Measurements from ENCODE around the gene MAFG. TPM values are rescaled to one million over a fixed set of nuclear protein-coding genes. Genes with fewer than 3 reads are reported as not detected.

MAFG gene
- total and polyA plus RNA-seq, 2 of the 13 experiments (the other 11 are each of a cell fraction or from before 2014, with no cell fraction given), result 14.5 to 20.0 TPM

GRCh38 chr17:81926451-81927151, 934 bp downstream of the MAFG start (continued):
- TF ChIP-seq ZNF253 (CRISPR knock-in tag; IDR thresholded peaks at IDR 0.05; ENCODE audit: borderline replicate concordance), result no peak
- no peak for TF ChIP-seq CERS6 (CRISPR knock-in tag; IDR thresholded peaks at IDR 0.05)
- TF ChIP-seq ZNF740 (CRISPR knock-in tag; IDR thresholded peaks at IDR 0.05), result 0 out of 2 replicates have a peak, but pooled peaks have one; percentile 27
- TF ChIP-seq ZBTB1 (CRISPR knock-in tag; IDR thresholded peaks at IDR 0.05; ENCODE audit: borderline replicate concordance), result no peak
- peak; percentile 85 for TF ChIP-seq BHLHE40 (IDR thresholded peaks at IDR 0.05; ENCODE audit: low read length)
- TF ChIP-seq ZNF562 (CRISPR knock-in tag; IDR thresholded peaks at IDR 0.05; ENCODE audit: borderline replicate concordance), result no peak
- no peak for TF ChIP-seq SSRP1 (CRISPR knock-in tag; IDR thresholded peaks at IDR 0.05)
- TF ChIP-seq, protein P1, sequence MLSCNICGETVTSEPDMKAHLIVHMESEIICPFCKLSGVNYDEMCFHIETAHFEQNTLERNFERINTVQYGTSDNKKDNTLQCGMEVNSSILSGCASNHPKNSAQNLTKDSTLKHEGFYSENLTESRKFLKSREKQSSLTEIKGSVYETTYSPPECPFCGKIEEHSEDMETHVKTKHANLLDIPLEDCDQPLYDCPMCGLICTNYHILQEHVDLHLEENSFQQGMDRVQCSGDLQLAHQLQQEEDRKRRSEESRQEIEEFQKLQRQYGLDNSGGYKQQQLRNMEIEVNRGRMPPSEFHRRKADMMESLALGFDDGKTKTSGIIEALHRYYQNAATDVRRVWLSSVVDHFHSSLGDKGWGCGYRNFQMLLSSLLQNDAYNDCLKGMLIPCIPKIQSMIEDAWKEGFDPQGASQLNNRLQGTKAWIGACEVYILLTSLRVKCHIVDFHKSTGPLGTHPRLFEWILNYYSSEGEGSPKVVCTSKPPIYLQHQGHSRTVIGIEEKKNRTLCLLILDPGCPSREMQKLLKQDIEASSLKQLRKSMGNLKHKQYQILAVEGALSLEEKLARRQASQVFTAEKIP (CRISPR knock-in tag; IDR thresholded peaks at IDR 0.05; ENCODE audit: borderline replicate concordance), result no peak
- TF ChIP-seq EEA1 (CRISPR knock-in tag; IDR thresholded peaks at IDR 0.05; ENCODE audit: borderline replicate concordance), result 0 out of 2 replicates have a peak, but pooled peaks have one; percentile 37
- TF ChIP-seq, protein P2, sequence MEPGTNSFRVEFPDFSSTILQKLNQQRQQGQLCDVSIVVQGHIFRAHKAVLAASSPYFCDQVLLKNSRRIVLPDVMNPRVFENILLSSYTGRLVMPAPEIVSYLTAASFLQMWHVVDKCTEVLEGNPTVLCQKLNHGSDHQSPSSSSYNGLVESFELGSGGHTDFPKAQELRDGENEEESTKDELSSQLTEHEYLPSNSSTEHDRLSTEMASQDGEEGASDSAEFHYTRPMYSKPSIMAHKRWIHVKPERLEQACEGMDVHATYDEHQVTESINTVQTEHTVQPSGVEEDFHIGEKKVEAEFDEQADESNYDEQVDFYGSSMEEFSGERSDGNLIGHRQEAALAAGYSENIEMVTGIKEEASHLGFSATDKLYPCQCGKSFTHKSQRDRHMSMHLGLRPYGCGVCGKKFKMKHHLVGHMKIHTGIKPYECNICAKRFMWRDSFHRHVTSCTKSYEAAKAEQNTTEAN (CRISPR knock-in tag; conservative IDR thresholded peaks at IDR 0.05), result no peak; the same call in 1 of the 2 replicates
- TF ChIP-seq SMARCE1 (IDR thresholded peaks at IDR 0.05; ENCODE audit: borderline replicate concordance), result no peak
- no peak for TF ChIP-seq ZNF850 (CRISPR knock-in tag; conservative IDR thresholded peaks at IDR 0.05)
- no peak for TF ChIP-seq GRHL1 (CRISPR knock-in tag; conservative IDR thresholded peaks at IDR 0.05)
- no peak for TF ChIP-seq ZNF234 (CRISPR knock-in tag; conservative IDR thresholded peaks at IDR 0.05)
- TF ChIP-seq ZNF768 (CRISPR knock-in tag; IDR thresholded peaks at IDR 0.05), result peak; percentile 60
- TF ChIP-seq ZNF788 (CRISPR knock-in tag; IDR thresholded peaks at IDR 0.05; ENCODE audit: borderline replicate concordance), result peak; percentile 93; the same call in 1 of the 2 replicates
- TF ChIP-seq TOPORS (CRISPR knock-in tag; IDR thresholded peaks at IDR 0.05), result no peak
- TF ChIP-seq, protein P3, sequence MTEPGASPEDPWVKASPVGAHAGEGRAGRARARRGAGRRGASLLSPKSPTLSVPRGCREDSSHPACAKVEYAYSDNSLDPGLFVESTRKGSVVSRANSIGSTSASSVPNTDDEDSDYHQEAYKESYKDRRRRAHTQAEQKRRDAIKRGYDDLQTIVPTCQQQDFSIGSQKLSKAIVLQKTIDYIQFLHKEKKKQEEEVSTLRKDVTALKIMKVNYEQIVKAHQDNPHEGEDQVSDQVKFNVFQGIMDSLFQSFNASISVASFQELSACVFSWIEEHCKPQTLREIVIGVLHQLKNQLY (CRISPR knock-in tag; IDR thresholded peaks at IDR 0.05), result no peak
- 0 out of 2 replicates have a peak, but pooled peaks have one; percentile 41 for TF ChIP-seq THAP9 (CRISPR knock-in tag; IDR thresholded peaks at IDR 0.05; ENCODE audit: borderline replicate concordance)
- TF ChIP-seq NFE2 (CRISPR knock-in tag; IDR thresholded peaks at IDR 0.05), result peak; percentile 82; the same call in 1 of the 2 replicates

Data from HepG2 (cell line).